Suppressor macrophage treated with lipopolysaccharide for 1 hour (primary cell): ENCODE results near the gene SKIL.
A peak's percentile ranks its signal among the peaks of the same experiment; 100 is the strongest.

Source experiments
- DNase-seq, 3 donors: peaks; one replicate each; pipeline ENCODE4 v3.0.0-alpha.2; 2020 to 2022

SKIL gene

DNA sequence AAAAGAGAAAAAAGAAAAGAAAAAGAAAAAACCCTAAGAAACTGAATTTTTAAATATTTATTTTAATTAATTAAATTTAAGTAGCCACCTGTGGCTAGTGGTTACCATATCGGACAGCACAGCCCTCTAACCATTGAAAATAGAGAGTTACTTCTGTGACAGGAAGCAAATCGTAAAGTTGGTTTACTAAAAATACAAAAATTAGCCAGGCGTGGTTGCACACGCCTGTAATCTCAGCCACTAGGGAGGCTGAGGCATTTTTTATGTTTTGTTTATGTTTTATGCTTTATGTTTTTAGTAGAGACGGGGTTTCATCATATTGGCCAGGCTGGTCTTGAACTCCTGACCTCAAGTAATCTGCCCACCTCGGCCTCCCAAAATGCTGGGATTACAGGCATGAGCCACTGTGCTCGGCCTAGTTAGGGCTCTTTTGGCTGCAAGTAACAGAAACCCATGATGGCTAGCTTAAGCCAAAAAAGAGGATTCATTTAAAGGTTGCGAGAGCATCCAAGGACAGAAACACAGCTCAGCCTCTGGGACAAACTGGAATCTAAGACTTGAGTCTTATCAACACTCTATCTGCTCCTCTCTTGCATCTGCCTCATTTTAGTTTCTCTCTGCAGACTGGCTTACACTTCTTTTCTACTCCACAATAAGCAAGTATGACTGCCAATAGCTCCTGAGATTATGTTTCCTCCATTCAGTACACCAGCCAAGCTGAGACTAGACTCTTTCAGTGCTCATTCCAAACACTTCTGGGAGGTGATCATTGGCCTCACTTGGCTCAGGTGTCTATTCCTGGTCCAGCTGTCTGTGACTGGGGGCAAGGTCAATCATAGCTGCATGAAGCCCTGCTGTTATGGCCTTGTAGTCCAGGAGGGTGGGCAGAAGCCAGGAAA, 6.8 kb upstream of the SKIL start:
- DNase-seq: no peak

DNA sequence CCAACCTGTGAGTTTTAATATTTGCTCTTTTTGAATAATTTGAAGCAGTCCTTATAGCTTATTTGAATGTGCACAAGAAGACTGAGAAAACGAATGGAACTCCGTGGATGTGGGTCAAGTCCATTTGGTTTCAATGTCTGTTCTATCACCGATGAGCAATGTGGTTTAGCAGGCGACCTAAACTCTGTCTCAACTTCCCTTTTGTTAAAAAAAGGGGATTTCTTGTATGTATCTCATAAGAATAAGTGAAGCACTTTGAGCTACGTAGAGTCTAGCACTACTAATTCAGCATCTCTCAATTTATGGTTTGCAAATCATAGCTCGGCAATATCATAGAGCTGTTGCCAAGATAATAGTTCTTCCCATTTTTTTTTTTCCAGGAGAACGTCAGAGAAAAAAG, 4.6 kb upstream of the SKIL start:
- DNase-seq: peak; percentile 76 to 94 (median 92)

DNA sequence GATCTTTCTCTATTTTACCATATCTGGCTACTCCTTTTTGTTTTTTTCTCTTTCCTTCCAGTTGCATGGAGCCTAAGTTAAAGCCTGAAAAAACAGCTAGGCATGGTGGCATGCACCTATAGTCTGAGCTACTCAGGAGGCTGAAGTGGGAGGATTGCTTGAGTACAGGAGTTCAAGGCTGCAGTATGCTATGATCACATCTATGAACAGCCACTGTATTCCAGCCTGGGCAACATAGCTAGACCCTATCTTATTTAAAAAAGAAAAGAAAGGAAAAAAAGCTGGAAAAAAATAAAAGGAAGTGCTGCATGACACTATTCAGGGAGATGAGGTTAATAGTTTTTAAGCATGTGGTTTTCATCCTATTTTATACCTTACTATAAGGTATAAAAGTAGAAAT, 4.0 kb upstream of the SKIL start:
- no peak for DNase-seq

DNA sequence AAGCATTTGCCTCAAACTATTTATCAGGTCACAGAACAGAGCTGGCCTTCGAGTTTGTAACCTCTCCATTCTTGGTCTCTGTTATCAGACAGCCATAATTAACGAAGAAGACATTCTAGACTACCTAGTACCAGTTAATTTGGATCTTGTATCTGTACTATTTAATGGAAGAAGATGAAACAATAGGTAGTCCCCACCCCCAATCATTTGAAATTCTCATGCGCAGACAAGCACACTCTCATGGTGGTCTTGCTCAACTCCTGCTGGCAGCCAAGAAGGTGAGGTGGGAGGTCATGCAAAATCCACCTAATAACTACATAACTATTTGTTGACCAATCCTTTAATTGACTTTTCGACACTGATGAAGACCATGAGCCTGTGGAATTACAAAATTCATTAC, 2.8 kb upstream of the SKIL start:
- no peak for DNase-seq

DNA sequence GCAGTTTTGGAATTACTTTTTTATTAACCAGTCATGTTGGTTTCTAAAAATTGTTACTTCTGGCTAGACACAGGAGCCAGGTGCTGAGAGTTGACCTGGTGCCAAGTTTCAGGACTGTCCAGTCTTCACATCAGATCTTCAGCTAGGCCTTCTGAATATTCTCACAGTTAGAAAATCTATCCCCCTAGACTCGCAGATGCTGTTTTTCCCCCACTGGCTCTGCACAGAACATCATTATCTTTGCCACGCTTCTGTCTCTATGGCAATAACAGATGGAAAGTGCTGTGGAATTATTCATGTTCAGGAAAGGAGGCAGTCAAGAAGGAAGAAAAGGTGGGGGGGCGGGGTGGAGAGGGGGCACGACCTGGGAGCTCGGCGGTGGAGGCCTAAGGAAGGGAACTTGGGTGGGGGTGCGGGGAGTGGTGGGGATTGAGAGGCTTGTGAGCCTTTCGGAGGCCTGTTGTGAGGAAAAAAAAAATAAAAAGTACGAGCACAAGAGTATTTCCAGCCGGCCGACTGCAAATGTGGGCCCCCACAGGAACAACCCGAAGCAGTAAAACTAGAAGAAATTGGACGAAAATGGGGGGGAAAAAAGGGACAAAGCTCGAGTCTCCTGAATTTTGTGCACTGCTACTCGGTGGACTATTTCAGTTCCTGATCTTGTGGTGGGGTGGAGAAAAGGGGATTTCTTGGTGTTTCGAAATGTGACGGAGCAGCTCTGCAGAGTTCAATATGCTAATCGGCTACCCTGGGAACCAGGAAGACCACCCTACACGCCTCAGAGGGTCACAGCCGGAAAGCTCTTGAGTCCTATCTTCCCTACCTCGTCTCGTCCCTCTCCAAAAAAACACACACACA, 1.5 kb upstream of the SKIL start:
- DNase-seq: peak; percentile 86 to 91 (median 91)

DNA sequence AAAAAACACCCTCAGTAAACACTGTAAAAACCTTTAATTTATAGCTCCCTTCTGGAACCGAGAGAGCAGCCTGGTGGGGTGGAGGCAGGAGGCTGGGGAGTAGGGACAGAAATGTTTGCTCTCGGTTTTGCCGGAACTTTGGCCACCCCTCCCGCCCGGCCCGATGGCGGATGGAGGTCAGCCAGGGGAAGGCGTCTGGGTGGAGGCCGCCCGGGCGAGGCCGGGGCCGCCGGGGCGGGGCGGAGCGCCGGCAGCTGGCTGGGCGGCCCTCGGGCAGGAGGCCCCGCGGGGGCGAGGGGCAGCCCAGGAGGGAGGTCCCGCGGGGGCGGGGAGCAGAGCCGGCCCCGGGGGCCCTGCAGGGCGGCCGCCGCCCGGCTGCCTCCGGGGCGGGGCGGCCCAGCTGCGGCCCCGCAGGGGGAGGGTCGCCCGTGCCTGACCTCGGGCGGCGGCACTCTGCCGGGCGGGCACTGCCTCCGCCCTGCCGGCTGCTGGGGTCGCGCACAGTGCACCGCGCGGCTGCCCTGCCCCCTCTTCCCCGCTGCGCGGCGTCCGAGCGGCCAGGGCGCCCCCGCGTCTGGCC, 829 bp upstream of the SKIL start:
- DNase-seq: peak; percentile 90 to 97 (median 94)

DNA sequence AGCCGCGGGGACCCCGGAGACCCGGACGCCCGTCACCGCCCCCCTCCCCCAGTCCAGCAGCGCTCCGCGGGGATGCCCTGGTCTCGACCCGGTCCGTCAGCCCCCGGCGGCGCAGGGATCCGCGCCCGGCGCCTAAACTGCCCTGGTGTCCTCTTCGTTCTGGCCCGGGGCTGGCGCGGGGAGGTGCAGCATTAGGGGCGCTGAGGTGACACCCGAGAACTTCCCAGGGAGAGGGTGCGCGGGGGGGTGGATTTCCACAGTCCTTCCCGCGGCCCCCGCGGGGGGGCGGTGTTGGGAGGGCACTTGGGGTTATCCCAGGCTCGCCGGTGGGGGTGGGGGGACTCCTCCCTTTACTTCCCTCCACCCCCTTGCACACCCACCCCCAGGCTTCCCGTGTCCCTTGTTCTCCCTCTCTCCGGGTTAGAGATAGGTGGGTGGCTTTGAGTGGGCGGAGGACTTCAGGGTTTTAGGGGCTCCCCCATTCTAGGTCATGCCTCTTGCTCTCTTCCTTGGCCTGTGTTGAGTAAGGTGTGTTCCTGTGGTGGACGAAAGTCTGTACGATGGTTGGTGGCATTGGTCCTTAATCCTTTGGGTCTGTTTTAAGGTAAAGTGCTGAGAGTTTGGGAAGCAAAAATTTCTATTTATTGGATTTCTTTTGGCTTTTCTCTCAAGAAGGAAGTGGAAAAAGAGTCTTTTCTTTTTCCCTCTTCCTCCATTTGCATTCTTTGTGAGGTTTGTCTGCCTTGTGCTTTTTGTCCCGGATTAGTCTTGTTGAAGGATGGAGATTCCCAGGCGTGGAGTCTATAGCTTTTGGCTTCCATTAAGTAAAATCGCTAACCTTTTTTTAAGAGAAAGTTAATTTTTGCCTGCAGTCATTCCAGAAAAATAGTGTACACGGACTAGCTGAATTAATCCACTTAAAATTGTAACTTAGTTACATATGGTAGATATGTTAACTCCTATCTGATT, 811 bp downstream of the SKIL start:
- peak; percentile 88 to 98 (median 94) for DNase-seq

DNA sequence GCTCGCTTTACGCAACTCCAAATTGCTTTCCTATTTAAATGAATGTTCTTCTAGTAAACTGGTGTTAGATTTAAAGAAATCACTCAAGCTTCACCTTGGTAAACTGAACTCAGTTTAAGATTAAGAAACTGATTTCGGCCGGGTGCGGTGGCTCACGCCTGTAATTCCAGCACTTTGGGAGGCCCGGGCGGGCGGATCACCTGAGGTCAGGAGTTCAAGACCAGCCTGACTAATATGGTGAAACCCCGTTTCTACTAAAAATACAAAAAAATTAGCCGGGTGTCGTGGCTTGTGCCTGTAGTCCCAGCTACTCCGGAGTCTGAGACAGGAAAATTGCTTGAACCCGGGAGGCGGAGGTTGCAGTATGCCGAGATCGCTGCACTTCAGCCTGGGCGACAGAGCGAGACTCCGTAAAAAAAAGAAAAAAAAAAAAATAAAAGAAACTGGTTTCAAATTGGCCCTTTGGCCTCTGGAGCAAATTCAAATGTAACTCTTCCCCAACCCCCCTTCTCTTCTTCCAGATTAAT, 1.7 kb downstream of the SKIL start:
- peak in 1 of 3 donors; percentile 26 for DNase-seq

DNA sequence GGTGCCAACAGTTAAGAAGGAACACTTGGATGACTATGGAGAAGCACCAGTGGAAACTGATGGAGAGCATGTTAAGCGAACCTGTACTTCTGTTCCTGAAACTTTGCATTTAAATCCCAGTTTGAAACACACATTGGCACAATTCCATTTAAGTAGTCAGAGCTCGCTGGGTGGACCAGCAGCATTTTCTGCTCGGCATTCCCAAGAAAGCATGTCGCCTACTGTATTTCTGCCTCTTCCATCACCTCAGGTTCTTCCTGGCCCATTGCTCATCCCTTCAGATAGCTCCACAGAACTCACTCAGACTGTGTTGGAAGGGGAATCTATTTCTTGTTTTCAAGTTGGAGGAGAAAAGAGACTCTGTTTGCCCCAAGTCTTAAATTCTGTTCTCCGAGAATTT, 3.0 kb downstream of the SKIL start:
- DNase-seq: no peak

DNA sequence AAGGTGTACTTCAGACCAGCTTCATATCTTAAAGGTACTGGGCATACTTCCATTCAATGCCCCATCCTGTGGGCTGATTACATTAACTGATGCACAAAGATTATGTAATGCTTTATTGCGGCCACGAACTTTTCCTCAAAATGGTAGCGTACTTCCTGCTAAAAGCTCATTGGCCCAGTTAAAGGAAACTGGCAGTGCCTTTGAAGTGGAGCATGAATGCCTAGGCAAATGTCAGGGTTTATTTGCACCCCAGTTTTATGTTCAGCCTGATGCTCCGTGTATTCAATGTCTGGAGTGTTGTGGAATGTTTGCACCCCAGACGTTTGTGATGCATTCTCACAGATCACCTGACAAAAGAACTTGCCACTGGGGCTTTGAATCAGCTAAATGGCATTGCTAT, 3.4 kb downstream of the SKIL start:
- DNase-seq: no peak

DNA sequence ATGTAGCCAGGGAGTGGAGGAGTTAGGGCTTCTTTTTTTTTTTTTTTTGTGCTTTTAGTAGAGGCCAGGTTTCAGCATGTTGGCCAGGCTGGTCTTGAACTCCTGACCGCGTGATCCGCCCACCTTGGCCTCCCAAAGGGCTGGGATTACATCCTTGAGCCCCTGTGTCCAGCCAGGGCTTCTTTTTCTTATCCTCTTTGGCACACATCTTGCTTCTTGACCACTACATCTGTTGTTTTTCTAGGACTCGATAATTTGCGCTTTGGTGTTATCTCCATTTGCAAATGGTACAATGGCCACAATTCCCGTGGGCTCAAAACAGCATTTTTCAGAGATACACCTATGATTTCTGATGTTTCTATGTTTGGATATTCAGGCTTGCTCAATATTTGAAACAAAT, 4.2 kb downstream of the SKIL start:
- no peak for DNase-seq

DNA sequence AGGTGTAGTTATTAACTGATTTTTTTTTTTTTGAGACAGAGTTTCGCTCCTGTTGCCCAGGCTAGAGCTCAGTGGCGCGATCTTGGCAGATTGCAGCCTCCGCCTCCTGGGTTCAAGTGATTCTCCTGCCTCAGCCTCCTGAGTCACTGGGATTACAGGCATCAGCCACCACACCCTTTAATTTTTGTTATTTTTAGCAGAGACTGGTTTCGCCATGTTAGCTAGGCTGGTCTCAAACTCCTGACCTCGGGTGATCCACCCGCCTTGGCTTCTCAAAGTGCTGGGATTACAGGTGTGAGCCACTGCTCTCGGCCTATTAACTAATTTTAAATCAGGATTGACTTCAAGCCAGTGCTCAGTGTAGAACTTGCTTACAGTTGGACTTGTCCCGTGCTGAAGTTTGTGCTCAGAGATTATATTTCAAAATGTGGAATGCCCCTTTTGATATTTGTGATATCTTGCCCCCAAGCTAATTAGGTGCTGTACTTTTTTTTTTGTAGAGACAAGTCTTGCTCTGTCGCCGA, 6.0 kb downstream of the SKIL start:
- DNase-seq: no peak

DNA sequence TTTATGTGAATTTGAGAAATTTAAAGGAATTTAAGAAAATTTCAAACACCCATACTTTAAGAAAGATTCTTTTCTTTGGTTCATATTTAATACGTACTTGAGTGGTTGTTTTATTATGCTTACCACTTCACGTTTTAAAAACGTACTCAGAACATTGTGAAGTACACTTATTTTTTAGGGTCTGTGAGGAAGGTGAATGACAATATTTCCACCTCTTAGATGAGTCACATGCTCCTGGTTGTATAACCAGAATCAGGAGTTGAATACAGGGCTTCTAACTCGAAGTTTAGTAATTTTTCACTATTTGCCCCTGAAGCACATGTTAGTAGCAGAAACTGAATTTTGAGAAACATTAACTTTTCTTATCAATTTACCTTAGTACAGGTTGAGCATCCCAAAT, 7.5 kb downstream of the SKIL start:
- DNase-seq: no peak

DNA sequence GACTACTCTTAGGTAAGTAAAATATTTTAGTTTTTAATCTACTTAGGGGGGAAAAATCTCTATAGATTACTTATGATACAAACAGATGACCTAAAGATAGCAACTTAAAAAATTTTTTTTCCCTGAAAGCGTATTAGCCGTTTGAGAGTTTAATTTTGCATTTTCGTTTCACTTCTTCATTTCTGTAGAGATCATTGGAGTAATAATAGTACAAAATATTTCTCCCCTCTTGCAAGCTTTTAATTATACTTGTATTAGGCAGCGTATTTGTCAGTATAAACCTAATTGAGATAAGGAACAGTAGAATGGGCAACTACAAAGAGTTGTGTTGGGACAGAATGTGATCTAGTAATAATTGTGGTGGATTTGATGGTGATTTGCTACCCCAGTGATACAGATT, 10.3 kb downstream of the SKIL start:
- no peak for DNase-seq

DNA sequence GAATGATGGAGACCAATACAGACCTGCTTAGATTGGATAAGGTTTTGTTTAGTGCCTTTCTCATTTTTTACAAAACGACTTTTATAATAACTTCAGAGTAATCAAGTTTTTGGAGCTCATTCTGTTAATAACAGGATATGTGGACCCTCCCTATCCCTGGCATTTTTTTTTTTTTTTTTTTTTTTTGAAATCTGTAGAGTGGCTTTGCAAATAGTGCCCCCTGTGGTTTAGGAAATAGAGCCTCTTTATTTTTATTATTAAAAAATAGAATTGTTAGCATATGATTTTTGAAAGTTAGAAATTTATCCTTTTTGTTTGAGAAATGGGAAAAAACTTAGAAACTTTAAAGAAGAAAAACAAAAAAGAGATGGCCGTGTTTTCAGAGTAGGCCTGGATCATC, 11.4 kb downstream of the SKIL start:
- DNase-seq: peak in 2 of 3 donors; percentile 23 to 27

DNA sequence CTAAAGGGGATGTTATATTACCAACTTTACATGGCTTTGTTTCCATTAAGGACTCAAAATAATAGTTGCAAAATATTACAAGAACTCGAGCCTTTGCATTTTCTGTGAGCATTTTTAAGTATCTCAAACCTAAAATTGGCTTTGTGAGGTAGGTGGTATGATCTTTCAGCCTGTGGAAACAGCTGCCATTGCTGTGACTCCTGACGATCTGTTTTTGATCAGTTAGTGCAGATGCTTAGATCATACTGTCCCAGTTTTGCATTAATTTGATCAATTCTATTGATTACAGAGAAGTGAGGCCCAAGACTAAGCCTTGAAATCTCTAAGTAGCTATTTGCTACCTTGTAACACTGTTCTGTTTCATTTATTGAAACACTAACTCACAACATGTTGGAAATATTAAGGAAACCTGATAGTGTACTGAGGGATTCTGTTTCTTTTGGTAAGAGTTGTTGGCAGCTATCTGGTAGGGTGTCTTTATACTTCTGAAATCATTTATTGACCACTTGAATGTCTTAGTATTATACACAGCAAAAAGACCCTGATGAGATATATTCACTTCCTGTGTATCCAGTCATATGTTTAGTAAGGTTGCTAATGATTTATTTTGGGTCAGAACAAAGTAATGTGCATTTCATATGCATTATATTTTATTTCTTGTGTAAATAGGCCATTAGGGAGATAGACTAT, 14.8 kb downstream of the SKIL start:
- DNase-seq: no peak

DNA sequence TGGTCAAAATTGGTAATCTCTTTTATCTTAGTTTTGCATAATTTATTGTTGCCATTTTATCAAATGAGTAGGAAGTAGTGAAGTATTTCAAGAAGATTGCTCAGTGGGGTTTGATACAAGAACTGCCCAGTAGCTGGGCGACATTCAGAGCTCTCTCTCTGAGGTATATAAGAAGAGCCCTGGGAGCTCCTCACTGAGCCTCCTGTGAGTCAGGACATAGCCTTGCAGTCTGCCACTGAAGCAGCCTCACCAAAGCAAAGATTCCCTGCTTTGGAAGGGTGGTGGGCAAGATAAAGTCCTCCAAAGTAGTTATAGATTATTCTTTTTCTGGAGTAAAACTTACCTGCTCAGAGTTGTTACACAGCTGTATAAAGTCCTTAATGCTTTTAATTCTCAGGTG, 26.1 kb downstream of the SKIL start:
- DNase-seq: no peak

DNA sequence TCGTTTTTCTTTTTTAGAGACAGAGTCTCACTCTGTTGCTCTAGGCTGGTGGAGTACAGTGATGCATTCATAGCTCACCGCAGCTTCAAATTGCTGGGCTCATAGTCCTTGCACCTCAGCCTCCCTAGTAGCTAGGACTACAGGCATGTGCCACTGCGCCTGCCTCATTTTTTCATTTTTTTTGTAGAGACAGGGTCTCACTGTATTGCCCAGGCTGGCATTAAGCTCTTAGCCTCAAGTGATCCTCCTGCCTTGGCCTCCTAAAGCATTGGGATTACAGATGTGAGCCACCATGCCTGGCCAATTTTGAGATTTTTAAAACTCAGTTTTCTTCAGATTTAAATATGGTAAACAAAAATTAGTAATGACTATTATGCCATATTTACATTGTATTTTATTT, 29.0 kb downstream of the SKIL start:
- no peak for DNase-seq

DNA sequence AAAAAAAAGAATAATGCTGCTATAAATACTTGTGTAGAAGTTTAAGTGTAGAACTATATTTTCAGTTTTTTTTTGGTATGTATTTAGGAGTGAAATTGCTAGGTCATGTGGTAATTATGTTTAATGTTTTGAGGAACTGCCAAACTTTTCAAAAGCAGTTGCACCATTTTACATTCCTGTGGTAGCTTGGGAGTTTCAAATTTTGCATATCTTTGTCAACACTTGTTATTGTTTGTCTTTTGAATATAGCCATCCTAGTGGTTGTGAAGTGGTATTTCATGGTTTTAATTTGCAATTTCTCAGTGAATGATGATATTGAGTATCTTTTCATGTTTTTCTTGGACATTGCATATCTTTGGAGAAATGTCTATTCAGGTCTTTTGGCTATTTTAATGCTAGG, 30.4 kb downstream of the SKIL start:
- peak in 2 of 3 donors; percentile 20 to 23 for DNase-seq

DNA sequence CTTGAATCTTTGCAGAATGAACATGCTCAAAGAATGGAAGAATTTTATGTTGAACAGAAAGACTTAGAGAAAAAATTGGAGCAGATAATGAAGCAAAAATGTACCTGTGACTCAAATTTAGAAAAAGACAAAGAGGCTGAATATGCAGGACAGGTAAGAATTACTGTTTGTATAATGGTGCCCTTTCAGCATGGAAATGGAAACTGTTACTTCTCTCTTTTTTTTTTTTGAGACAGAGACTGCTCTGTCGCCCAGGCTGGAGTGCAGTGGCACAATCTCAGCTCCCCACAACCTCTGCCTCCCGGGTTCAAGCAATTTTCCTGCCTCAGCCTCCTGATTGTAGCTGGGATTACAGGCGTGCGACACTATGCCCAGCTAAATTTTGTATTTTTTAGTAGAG, 33.6 kb downstream of the SKIL start:
- no peak for DNase-seq

DNA sequence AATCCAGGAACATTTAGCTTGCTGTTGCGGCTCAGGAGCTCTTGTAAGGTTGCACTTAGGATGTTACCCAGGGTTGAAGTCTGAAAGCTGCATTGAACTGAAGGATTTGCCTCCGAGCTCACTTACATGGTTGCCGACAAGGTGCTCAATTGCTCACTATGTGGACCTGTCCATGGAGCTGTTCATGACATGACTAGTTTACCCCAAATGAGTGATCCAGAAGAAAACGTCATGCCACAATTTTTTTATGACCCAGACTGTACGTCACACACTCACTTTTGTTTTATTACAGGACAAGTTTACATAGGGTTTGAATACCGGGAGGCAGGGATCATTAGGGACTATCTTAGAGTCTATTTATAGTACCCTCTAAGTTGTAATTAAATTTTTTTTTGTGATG, 40.2 kb downstream of the SKIL start:
- DNase-seq: no peak
